ENCODE data around the gene SPSB4. TPM values are rescaled to one million over a fixed set of nuclear protein-coding genes. Genes with fewer than 3 reads are reported as not detected.

Gene SPSB4
- total and polyA plus RNA-seq, 2 of the 13 experiments (the other 11 are each of a cell fraction or from before 2014, with no cell fraction given), result not detected

GRCh38 chr3:141108039-141108438 lies 56.9 kb downstream of the SPSB4 start:
- DNase-seq (ENCODE audit: low spot score) (no peak), ATAC-seq (no peak), FAIRE-seq (no peak)
- in situ Hi-C loops (cut with HindIII; ENCODE audit: extremely low pct_ligation_motif_present, low pct_unique_long_range_greater_than_20kb), result loop anchor here (5.0 to 10.0 kb wide), 3 partner anchors 84 to 213 kb away; no protein-coding TSS in a partner anchor
- Histone ChIP-seq H3K27ac (ENCODE audit: extremely low read length, insufficient read depth, low read length) (no peak overlapping the region), H3K4me3 (replicated peaks in 1 of 3; ENCODE audit: insufficient read depth in 1 of 3, low read depth in 2 of 3, low read length in 3 of 3) (no peak overlapping the region), H3K27me3 (ENCODE audit: control insufficient read depth in 1 of 2, insufficient read depth in 2 of 2, low read length in 2 of 2) (peaks cover 0 to 3% of the 10 kb centered on the region in 2 experiments; a peak in 1 of 5 replicates), H3K36me3 (replicated peaks in 1 of 2; ENCODE audit: control insufficient read depth in 1 of 2, insufficient read depth in 2 of 2, low read length in 2 of 2) (no peaks in the 10 kb centered on the region), H3K4me2 (ENCODE audit: low read depth, low read length) (no peak overlapping the region), H3K4me1 (ENCODE audit: insufficient read depth, low read length) (0 out of 2 replicates have a peak, but pooled peaks cover 4% of the 10 kb centered on the region), H3K9me3 (ENCODE audit: low read length) (no peaks in the 10 kb centered on the region), H4K20me1 (ENCODE audit: insufficient read depth, low read length) (no peaks in the 10 kb centered on the region), H3K9ac (ENCODE audit: insufficient read depth, low read depth, low read length) (no peak overlapping the region), H3K79me2 (ENCODE audit: insufficient read depth, low read length) (no peaks in the 10 kb centered on the region), H2AFZ (ENCODE audit: low read length) (no peak overlapping the region)
- intact Hi-C loops (cut with micrococcal nuclease; ENCODE audit: unreplicated experiment), result loop anchor here (5.0 kb wide), 1 partner anchor 196 kb away; no protein-coding TSS in a partner anchor
- WGBS (ENCODE audit: low lambda C conversion rate), result 30% methylated on average over 3 of the region's 6 CpGs
- TF ChIP-seq POGZ (CRISPR knock-in tag; IDR thresholded peaks at IDR 0.05), result no peak
- TF ChIP-seq BRD4 (CRISPR knock-in tag; IDR thresholded peaks at IDR 0.05), result no peak
- no peak for TF ChIP-seq KLF16 (CRISPR knock-in tag; IDR thresholded peaks at IDR 0.05)
- no peak for TF ChIP-seq NCOA2 (CRISPR knock-in tag; IDR thresholded peaks at IDR 0.05)
- CTCF ChIA-PET (ENCODE audit: low intra/inter-chr PET ratio, low total read pairs), result no interaction called here
- no TSS peak for BruUV-seq (replicated peaks)
- POLR2A ChIA-PET, result no interaction called here

DNA sequence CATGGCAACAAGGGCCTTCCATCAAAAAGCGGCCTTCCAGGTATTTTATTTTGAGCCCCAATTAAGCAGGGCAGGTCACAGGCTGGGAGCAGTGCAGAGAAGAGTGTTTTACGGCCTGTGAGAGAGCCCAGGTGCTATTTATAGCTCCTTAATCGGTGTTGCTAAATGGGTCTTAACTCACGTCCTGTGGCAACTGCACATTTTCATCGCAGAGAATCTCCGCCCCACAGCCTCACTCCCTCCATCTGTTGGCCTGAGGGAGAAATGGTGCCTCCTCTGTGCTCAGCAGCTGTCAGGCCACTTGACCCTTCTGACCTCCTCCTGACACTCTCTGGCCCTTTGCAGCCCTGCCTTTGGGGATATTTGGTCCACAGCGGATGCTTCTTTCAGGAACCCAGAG lies 58.6 kb downstream of the SPSB4 start:
- DNase-seq (ENCODE audit: low spot score) (no peak), ATAC-seq (no peak), FAIRE-seq (no peak)
- H3K27ac ChIP-seq (ENCODE audit: extremely low read length, insufficient read depth, low read length), result no peak overlapping the region
- ChIA-PET POLR2A (no interaction called here), CTCF (ENCODE audit: low intra/inter-chr PET ratio, low total read pairs) (no interaction called here)
- in situ Hi-C loops (cut with HindIII; ENCODE audit: extremely low pct_ligation_motif_present, low pct_unique_long_range_greater_than_20kb), result loop anchor here (5.0 to 10.0 kb wide), 3 partner anchors 83 to 215 kb away; no protein-coding TSS in a partner anchor
- H3K4me2 ChIP-seq (ENCODE audit: low read depth, low read length), result no peak overlapping the region
- H2AFZ ChIP-seq (ENCODE audit: low read length), result no peak overlapping the region
- no peak overlapping the region for H3K4me3 ChIP-seq (replicated peaks in 1 of 3; ENCODE audit: insufficient read depth in 1 of 3, low read depth in 2 of 3, low read length in 3 of 3)
- H3K4me1 ChIP-seq (ENCODE audit: insufficient read depth, low read length), result no peaks in the 10 kb centered on the region
- H3K9ac ChIP-seq (ENCODE audit: insufficient read depth, low read depth, low read length), result no peak overlapping the region
- BruUV-seq (replicated peaks), result no TSS peak
- H3K36me3 ChIP-seq (replicated peaks in 1 of 2; ENCODE audit: control insufficient read depth in 1 of 2, insufficient read depth in 2 of 2, low read length in 2 of 2), result no peaks in the 10 kb centered on the region
- H3K9me3 ChIP-seq (ENCODE audit: low read length), result no peaks in the 10 kb centered on the region
- H3K27me3 ChIP-seq (ENCODE audit: control insufficient read depth in 1 of 2, insufficient read depth in 2 of 2, low read length in 2 of 2), result peaks cover 0 to 3% of the 10 kb centered on the region in 2 experiments; a peak in 1 of 5 replicates
- no peaks in the 10 kb centered on the region for H4K20me1 ChIP-seq (ENCODE audit: insufficient read depth, low read length)
- 51% methylated on average over 7 of the region's 7 CpGs for WGBS (ENCODE audit: low lambda C conversion rate)
- intact Hi-C loops (cut with micrococcal nuclease; ENCODE audit: unreplicated experiment), result loop anchor here (5.0 kb wide), 1 partner anchor 197 kb away; no protein-coding TSS in a partner anchor
- H3K79me2 ChIP-seq (ENCODE audit: insufficient read depth, low read length), result no peaks in the 10 kb centered on the region
- TF ChIP-seq, protein P1, sequence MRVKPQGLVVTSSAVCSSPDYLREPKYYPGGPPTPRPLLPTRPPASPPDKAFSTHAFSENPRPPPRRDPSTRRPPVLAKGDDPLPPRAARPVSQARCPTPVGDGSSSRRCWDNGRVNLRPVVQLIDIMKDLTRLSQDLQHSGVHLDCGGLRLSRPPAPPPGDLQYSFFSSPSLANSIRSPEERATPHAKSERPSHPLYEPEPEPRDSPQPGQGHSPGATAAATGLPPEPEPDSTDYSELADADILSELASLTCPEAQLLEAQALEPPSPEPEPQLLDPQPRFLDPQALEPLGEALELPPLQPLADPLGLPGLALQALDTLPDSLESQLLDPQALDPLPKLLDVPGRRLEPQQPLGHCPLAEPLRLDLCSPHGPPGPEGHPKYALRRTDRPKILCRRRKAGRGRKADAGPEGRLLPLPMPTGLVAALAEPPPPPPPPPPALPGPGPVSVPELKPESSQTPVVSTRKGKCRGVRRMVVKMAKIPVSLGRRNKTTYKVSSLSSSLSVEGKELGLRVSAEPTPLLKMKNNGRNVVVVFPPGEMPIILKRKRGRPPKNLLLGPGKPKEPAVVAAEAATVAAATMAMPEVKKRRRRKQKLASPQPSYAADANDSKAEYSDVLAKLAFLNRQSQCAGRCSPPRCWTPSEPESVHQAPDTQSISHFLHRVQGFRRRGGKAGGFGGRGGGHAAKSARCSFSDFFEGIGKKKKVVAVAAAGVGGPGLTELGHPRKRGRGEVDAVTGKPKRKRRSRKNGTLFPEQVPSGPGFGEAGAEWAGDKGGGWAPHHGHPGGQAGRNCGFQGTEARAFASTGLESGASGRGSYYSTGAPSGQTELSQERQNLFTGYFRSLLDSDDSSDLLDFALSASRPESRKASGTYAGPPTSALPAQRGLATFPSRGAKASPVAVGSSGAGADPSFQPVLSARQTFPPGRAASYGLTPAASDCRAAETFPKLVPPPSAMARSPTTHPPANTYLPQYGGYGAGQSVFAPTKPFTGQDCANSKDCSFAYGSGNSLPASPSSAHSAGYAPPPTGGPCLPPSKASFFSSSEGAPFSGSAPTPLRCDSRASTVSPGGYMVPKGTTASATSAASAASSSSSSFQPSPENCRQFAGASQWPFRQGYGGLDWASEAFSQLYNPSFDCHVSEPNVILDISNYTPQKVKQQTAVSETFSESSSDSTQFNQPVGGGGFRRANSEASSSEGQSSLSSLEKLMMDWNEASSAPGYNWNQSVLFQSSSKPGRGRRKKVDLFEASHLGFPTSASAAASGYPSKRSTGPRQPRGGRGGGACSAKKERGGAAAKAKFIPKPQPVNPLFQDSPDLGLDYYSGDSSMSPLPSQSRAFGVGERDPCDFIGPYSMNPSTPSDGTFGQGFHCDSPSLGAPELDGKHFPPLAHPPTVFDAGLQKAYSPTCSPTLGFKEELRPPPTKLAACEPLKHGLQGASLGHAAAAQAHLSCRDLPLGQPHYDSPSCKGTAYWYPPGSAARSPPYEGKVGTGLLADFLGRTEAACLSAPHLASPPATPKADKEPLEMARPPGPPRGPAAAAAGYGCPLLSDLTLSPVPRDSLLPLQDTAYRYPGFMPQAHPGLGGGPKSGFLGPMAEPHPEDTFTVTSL (CRISPR knock-in tag; IDR thresholded peaks at IDR 0.05; ENCODE audit: borderline replicate concordance), result no peak
- TF ChIP-seq, protein P2, sequence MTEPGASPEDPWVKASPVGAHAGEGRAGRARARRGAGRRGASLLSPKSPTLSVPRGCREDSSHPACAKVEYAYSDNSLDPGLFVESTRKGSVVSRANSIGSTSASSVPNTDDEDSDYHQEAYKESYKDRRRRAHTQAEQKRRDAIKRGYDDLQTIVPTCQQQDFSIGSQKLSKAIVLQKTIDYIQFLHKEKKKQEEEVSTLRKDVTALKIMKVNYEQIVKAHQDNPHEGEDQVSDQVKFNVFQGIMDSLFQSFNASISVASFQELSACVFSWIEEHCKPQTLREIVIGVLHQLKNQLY (CRISPR knock-in tag; IDR thresholded peaks at IDR 0.05), result no peak
- TF ChIP-seq GMEB1 (CRISPR knock-in tag; IDR thresholded peaks at IDR 0.05; ENCODE audit: borderline replicate concordance), result no peak
- no peak for TF ChIP-seq CENPX (CRISPR knock-in tag; IDR thresholded peaks at IDR 0.05)
- TF ChIP-seq MAF1 (CRISPR knock-in tag; IDR thresholded peaks at IDR 0.05; ENCODE audit: borderline replicate concordance), result no peak
- no peak for TF ChIP-seq KLF11 (CRISPR knock-in tag; IDR thresholded peaks at IDR 0.05)
